Astrocyte (in vitro differentiated cells and primary cell): Measurements from ENCODE around the gene AHNAK. TPM values are rescaled to one million over a fixed set of nuclear protein-coding genes. Genes with fewer than 3 reads are reported as not detected.
A peak's percentile ranks its signal among the peaks of the same experiment; 100 is the strongest.
"Not testable (repeated sequence)": the region's sequence is repeated elsewhere in the genome, so short reads cannot be mapped to it uniquely, and the experiment has no call there.

Source experiments
- DNase-seq: peaks from one replicate; pipeline ENCODE4 v3.0.0-alpha.2; 2010; ENCODE audit warnings: low read depth
- FAIRE-seq: peaks from 2 replicates; lab custom pipeline; 2011; peaks lifted over from hg19 to GRCh38; lab: Jason Lieb, UNC
- H2AFZ ChIP-seq: 2 replicates; pipeline ENCODE4 v1.6.0; 2012; ENCODE audit warnings: low read depth, low read length, inconsistent platforms
- H3K27ac ChIP-seq: 2 replicates; pipeline ENCODE4 v1.5.1; 2011; ENCODE audit warnings: low read depth, low read length, inconsistent platforms
- H3K27me3 ChIP-seq: 2 replicates; pipeline ENCODE4 v1.6.0; 2011; ENCODE audit warnings: low read length, inconsistent platforms; ENCODE audit not compliant: insufficient read depth
- H3K36me3 ChIP-seq: 2 replicates; pipeline ENCODE4 v1.5.1; 2011; ENCODE audit warnings: low read length, inconsistent platforms; ENCODE audit not compliant: insufficient read depth
- H3K4me1 ChIP-seq: 2 replicates; pipeline ENCODE4 v1.5.1; 2011; ENCODE audit warnings: low read length, inconsistent platforms; ENCODE audit not compliant: insufficient read depth
- H3K4me2 ChIP-seq: 2 replicates; pipeline ENCODE4 v1.6.0; 2012; ENCODE audit warnings: low read length, inconsistent platforms
- H3K4me3 ChIP-seq: 2 replicates; pipeline ENCODE4 v1.5.1; 2011; ENCODE audit warnings: low read depth, mild to moderate bottlenecking, low read length, inconsistent platforms; ENCODE audit not compliant: insufficient read depth
- H3K79me2 ChIP-seq: 2 replicates; pipeline ENCODE4 v1.6.0; 2012; ENCODE audit warnings: mild to moderate bottlenecking, low read length, inconsistent platforms; ENCODE audit not compliant: insufficient read depth
- H3K9ac ChIP-seq: 2 replicates; pipeline ENCODE4 v1.6.0; 2012; ENCODE audit warnings: mild to moderate bottlenecking, low read length, inconsistent platforms
- H3K9me3 ChIP-seq: 2 replicates; pipeline ENCODE4 v1.5.1; 2012; ENCODE audit warnings: low read depth, mild to moderate bottlenecking, low read length, inconsistent platforms; ENCODE audit not compliant: insufficient read depth
- H4K20me1 ChIP-seq: 2 replicates; pipeline ENCODE4 v1.6.0; 2012; ENCODE audit warnings: low read length, inconsistent platforms; ENCODE audit not compliant: insufficient read depth
- H3K27ac Mint-ChIP-seq: one replicate; pipeline ENCODE4 v1.8.0; 2021; ENCODE audit warnings: mild to moderate bottlenecking, mixed read lengths; ENCODE audit not compliant: unreplicated experiment
- H3K27me3 Mint-ChIP-seq: one replicate; pipeline ENCODE4 v1.8.0; 2021; ENCODE audit warnings: low read depth, mixed read lengths; ENCODE audit not compliant: unreplicated experiment
- H3K36me3 Mint-ChIP-seq: one replicate; pipeline ENCODE4 v1.8.0; 2021; ENCODE audit warnings: low read depth, mixed read lengths; ENCODE audit not compliant: unreplicated experiment
- H3K4me1 Mint-ChIP-seq: one replicate; pipeline ENCODE4 v1.8.0; 2021; ENCODE audit warnings: low read depth, mixed read lengths; ENCODE audit not compliant: unreplicated experiment
- H3K4me3 Mint-ChIP-seq: one replicate; pipeline ENCODE4 v1.8.0; 2021; ENCODE audit warnings: mild to moderate bottlenecking, moderate library complexity, mixed read lengths; ENCODE audit not compliant: unreplicated experiment
- H3K9me3 Mint-ChIP-seq: one replicate; pipeline ENCODE4 v1.8.0; 2021; ENCODE audit warnings: mild to moderate bottlenecking, mixed read lengths; ENCODE audit not compliant: unreplicated experiment
- EZH2 ChIP-seq: IDR thresholded peaks from 2 replicates; pipeline ENCODE4 v1.6.1; 2012; ENCODE audit warnings: mild to moderate bottlenecking, low read length, inconsistent platforms; ENCODE audit not compliant: insufficient read depth
- total RNA-seq: library from RNA; stranded (reverse); gene quantifications from 2 replicates; pipeline ENCODE4 v1.2.1, GENCODE V29; 2021
- TF ChIP-seq, protein P1 (sequence below): IDR thresholded peaks from 2 replicates; pipeline ENCODE4 v1.5.1; 2011; ENCODE audit warnings: low read depth, mild to moderate bottlenecking, inconsistent platforms, low read length, moderate library complexity; ENCODE audit not compliant: insufficient read depth

The AHNAK gene
- total RNA-seq, 1 donor from 2014 or later = 378 TPM

DNA sequence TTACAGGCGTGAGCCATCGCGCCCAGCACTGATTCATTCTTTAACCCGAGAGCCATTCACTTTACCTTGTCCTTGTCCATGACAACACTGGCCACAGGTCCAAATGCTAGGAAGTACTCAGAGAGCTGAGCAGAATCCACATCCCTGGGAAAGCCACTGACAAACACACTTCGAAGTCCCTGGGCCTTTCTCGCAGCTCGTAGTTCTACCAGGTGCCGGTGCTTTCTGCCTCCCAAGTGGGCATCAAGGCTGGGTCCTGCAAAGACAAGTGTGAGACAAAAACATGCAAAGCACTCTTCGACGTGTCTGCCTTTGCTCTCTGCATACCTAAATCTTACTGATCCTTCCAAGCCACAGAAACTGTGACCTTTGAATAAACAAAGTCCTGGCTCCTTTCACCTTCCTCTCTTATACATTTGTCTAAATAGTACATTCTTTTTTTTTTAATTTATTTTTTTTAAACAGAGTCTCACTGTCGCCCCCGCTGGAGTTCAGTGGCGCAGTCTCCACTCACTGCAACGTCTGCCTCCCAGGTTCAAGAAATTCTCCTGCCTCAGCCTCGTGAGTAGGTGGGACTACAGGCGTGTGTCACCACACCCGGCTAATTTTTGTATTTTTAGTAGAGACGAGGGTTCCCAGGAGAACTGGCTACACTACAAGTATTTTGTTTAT lies 42.5 kb upstream of the AHNAK start:
- Mint-ChIP-seq H3K4me3 (peak overlapping the region; percentile 93), H3K4me1 (peaks cover 7% of the 10 kb centered on the region), H3K36me3 (peaks cover 12% of the 10 kb centered on the region), H3K27ac (peak overlapping the region; percentile 69), H3K9me3 (no peaks in the 10 kb centered on the region), H3K27me3 (no peaks in the 10 kb centered on the region)
- peaks cover 25% of the 10 kb centered on the region for H3K36me3 ChIP-seq
- no peaks in the 10 kb centered on the region for H3K9me3 ChIP-seq
- FAIRE-seq (no peak), DNase-seq (no peak)
- H3K79me2 ChIP-seq = peaks cover 31% of the 10 kb centered on the region
- no peak overlapping the region for H2AFZ ChIP-seq
- H3K9ac ChIP-seq = no peak overlapping the region
- TF ChIP-seq EZH2 = no peak
- TF ChIP-seq, protein P1, sequence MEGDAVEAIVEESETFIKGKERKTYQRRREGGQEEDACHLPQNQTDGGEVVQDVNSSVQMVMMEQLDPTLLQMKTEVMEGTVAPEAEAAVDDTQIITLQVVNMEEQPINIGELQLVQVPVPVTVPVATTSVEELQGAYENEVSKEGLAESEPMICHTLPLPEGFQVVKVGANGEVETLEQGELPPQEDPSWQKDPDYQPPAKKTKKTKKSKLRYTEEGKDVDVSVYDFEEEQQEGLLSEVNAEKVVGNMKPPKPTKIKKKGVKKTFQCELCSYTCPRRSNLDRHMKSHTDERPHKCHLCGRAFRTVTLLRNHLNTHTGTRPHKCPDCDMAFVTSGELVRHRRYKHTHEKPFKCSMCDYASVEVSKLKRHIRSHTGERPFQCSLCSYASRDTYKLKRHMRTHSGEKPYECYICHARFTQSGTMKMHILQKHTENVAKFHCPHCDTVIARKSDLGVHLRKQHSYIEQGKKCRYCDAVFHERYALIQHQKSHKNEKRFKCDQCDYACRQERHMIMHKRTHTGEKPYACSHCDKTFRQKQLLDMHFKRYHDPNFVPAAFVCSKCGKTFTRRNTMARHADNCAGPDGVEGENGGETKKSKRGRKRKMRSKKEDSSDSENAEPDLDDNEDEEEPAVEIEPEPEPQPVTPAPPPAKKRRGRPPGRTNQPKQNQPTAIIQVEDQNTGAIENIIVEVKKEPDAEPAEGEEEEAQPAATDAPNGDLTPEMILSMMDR = peak; percentile 17
- no peaks in the 10 kb centered on the region for H3K27me3 ChIP-seq
- H3K4me3 ChIP-seq = no peak overlapping the region
- peaks cover 10% of the 10 kb centered on the region for H3K4me1 ChIP-seq
- peaks cover 13% of the 10 kb centered on the region for H4K20me1 ChIP-seq
- no peak overlapping the region for H3K4me2 ChIP-seq
- H3K27ac ChIP-seq = no peak overlapping the region

DNA sequence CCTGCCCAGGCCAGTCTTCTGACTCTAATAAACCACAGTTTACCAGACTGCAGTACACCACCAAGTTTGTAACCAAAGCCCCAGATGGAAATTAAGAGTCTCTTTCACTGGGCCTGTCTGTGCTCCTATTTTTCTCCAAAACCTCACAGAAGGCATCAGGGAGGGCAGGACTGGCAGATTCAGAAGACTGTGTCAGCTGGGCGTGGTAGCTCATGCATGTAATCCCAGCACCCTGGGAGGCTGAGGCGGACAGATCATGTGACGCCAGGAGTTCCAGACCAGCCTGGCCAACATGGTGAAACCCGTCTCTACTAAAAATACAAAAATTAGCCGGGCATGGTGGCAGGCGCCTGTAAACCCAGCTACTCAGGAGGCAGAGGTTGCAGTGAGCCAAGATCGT lies 38.8 kb upstream of the AHNAK start:
- H3K36me3 ChIP-seq = peaks cover 24% of the 10 kb centered on the region
- H3K36me3 Mint-ChIP-seq = peaks cover 11% of the 10 kb centered on the region
- not testable (repeated sequence) for H2AFZ ChIP-seq, H3K27ac ChIP-seq, H3K9me3 Mint-ChIP-seq, H3K27me3 ChIP-seq, H3K4me3 ChIP-seq, FAIRE-seq, H3K4me3 Mint-ChIP-seq, H3K27ac Mint-ChIP-seq, H3K4me1 Mint-ChIP-seq, H3K27me3 Mint-ChIP-seq, DNase-seq, H3K4me2 ChIP-seq, H4K20me1 ChIP-seq, H3K9me3 ChIP-seq, H3K9ac ChIP-seq, H3K4me1 ChIP-seq
- H3K79me2 ChIP-seq = peaks cover 22% of the 10 kb centered on the region

DNA sequence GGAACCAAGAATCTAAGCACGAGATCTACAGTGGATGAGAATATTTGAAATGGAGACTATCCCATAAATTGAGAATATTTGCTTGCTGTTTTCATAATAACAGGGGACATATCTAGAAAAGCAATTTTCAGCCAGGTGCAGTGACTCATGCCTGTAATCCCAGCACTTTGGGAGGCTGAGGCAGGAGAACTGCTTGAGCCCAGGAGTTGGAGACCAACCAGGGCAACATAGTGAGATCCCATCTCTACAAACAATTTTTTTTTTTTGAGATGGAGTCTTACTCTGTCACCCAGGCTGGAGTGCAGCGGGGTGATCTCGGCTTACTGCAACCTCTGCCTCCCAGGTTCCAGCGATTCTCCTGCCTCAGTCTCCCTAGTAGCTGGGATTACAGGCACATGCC lies 35.1 kb upstream of the AHNAK start:
- H3K4me3 Mint-ChIP-seq, H3K27ac ChIP-seq: not testable (repeated sequence)

More for the DNA sequence above, 35.1 kb upstream of the AHNAK start:
- not testable (repeated sequence) for H2AFZ ChIP-seq, H3K36me3 Mint-ChIP-seq, H3K27ac Mint-ChIP-seq, H4K20me1 ChIP-seq, FAIRE-seq, H3K27me3 ChIP-seq, H3K4me3 ChIP-seq, H3K9me3 ChIP-seq, H3K4me1 Mint-ChIP-seq, DNase-seq, H3K9ac ChIP-seq, H3K27me3 Mint-ChIP-seq, H3K4me1 ChIP-seq, H3K4me2 ChIP-seq, H3K9me3 Mint-ChIP-seq
- Histone ChIP-seq H3K79me2 (peaks cover 14% of the 10 kb centered on the region), H3K36me3 (peaks cover 18% of the 10 kb centered on the region)
